ENCODE measurements around the gene SKAP1.
"Not testable (repeated sequence)": the region's sequence is repeated elsewhere in the genome, so short reads cannot be mapped to it uniquely, and the experiment has no call there.

Gene SKAP1

DNA sequence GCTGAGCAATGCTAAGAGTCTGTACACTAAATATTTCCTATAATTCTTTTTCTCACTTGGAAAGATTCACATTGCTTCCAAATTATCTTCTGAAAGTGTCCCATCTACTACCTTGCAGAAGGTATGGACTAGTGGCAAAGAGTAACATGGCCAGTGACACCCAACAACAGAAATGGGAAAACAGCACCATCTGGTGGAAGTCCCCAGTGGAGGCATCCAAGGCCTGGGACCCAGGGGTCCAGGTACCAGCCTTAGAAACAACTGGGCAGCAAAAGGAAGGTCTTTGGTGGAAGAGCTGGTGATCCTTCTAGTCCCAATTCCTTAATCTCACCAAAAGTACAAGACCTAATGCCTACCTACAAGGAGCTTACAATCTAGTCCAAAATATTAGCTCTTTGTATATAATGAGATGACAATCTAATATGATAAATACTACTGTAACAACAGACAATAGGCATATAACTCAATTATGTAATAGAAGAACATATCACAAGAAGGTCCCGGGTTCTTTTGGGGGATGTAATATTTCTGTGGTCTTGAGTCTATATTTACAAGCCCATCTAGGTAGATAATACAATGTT is 55.3 kb downstream of the SKAP1 start:
- in situ Hi-C loops (cut with MboI; ENCODE audit: low sequenced_read_pairs), result no loop called here

DNA sequence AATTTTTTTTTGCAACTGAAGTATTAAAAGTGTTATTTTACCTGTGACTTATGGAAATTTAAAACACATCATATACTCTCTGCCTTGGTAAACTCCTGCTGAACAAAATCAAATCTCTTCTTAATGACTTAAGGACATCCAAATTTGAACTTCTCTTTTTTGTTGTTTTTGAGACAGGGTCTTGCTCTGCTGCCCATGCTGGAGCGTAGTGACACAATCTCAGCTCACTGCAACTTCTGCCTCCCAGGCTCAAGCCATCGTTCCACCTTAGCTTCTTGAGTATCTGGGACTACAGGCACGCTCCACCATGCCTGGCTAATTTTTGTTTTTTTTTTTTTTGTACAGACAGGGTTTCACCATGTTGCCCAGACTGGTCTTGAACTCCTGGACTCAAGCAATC is 56.1 kb downstream of the SKAP1 start:
- in situ Hi-C loops (cut with MboI; ENCODE audit: low sequenced_read_pairs), result no loop called here

DNA sequence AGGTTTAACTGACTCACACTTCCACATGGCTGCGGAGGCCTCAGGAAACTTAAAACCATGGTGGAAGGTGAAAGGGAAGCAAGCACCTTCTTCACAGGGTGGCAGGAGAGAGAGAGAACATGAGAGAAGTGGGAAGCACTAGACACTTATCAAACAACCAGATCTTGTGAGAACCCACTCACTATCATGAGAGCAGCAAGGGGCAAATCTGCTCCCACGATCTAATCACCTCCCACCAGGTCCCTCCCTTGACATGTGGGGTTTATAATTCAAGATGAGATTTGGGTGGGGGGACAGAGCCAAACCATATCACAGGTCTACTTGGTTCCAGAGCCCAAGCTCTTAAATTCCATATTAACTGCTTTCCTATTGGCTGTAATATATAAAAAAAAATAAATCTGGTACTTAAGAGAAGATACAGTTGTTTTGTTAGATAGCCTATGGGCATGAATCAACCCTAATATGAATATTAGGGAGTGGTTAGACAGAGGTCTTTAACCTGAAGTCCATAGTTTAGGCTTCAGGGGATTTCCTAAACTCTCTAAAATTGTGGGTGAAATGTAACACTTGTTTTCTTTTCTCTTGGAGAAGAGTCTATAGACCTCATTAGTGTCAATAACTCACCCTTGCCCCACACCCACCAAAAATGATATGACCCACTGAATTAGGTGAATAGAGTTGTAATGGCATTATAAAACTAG is 56.7 kb downstream of the SKAP1 start:
- in situ Hi-C loops (cut with MboI; ENCODE audit: low sequenced_read_pairs), result no loop called here

DNA sequence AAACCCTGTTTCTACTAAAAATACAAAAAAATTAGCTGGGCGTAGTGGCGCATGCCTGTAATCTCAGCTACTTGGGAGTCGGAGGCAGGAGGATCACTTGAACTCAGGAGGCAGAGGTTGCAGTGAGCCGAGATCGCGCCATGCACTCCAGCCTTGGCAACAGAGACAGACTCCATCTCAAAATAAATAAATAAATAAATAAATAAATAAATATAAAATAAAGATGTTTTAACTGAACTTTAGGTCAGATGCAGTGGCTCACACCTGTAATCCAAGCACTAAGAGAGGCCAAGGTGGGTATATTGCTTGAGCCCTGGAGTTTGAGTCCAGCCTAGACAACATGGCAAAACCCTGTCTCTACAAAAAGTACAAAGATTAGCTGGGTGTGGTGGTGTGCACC is 61.0 kb downstream of the SKAP1 start:
- in situ Hi-C loops (cut with MboI; ENCODE audit: low sequenced_read_pairs), result not testable (repeated sequence)

DNA sequence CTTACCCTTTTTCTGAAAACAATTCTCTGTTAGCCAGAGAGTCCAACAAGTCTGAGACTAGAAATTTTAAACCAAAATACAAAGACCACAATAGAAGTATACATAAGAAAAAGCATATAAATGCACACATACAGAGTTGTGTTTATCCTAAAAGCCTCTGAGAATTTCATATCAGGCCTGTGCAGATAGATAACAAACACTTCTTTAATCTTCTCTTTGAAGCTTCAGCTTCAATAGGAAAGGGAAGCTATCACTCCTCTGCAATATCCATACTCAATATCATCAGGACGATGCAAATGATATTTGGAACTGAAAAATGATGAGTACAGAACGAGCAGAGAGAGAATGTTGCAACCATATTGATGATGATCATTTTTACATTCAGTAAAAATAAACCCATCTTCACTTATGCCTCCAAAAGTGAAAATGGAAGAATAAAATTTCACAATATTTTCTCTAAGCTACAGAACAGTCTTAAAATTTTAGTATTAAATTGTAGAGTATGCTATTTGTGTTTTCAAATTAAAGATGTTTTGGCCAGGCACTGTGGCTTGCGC is 61.6 kb downstream of the SKAP1 start:
- in situ Hi-C loops (cut with MboI; ENCODE audit: low sequenced_read_pairs), result no loop called here

DNA sequence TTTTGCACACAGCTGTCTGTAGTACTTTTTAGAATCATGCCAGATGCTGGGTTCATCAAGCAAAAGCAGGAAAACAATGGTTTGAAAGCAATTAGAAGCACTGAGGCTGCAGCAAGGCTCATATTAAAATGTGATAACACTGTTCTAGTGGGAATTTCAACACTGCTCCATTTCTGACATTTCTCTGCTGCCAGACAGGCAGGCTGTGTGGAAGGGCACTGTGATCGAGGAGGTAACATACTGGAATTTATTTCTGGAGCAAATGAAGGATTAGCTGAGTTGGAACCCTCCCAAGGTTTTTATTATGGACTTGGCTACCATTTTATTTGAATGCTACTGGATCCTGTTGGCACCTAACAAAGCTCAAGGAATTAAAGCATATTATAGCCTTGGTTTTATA is 66.9 kb downstream of the SKAP1 start:
- in situ Hi-C loops (cut with MboI; ENCODE audit: low sequenced_read_pairs), result no loop called here

DNA sequence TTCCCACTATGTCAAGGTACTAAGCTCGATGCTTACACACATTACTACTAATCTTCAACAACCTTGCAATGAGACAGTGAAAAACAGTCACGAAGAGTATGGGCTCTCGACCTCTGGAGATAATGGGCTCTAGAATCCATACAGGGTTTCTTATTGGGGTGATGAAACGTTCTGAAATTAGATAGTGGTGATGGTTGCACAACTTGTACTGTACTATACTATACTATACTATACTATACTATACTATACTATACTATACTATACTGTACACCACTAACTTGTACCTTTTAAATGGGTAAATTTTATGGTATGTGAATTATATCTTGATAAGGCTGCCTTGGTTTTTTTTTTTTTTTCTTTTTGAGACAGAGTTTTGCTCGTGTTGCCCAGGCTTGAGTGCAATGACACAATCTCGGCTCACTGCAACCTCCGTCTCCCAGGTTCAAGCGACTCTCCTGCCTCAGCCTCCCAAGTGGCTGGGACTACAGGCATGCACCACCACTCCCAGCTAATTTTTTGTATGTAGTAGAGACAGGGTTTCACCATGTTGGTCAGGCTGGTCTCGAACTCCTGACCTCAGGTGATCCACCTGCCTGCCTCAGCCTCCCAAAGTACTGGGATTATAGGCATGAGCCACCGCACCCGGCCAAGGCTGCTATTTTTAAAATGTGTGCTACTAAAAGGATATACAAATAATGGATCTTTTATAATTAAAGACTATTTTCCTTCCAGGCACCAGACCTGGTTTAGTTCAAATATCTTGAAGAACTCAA is 69.0 kb downstream of the SKAP1 start:
- in situ Hi-C loops (cut with MboI; ENCODE audit: low sequenced_read_pairs), result not testable (repeated sequence)

DNA sequence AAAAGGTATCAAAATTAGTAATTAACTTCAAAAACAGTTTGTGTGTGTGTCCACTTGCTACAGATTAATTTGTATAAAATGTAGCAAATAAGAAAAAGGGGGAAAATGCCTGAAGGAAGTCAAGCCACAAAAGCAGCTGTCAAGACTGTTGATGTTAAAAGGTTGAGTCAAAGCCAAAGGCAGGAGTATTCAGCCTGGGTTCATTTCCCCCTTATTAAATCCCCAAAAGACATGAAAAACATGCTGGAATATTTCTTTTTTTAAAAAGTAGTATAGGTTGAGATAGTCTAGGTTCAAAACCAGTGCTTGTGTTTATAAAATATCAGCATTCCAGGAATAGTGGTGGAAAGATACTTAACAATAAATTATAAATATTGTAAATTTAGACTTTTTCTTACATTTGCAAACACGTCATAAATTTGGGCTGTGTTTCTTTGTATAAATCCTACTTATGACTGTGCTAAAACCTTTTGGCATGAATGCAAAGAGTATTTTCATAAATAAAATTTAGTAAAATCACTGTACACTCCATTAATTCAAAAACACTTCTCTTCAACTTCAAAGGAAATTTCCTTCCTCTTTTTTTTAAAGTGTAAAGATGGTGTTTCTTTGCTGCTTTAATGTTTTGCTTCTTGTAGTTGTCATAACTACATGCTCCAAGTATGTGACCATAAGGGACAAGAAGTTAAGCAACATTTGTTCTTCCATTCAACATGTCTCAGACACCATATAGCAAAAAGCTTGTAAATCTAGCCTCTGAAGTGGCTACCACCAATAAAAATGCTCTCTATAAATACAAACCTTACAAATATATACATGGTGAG is 72.0 kb downstream of the SKAP1 start:
- in situ Hi-C loops (cut with MboI; ENCODE audit: low sequenced_read_pairs), result no loop called here

DNA sequence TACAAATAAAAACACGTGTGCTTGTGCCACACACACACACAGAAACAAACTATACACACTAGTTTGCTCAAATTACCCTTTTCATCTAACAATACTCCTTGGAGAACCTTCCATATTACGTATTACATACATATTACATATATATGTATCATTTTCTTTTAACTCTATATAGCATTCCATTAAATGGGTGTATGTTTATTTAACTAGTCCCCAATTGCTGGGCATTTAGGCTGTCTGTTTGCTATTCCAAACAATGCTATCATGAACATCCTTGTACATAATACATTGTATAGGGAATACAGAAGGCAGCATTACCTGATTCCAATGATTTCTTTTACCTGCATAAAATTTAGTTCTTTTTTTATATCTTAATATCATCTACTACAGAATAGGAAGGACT is 73.1 kb downstream of the SKAP1 start:
- in situ Hi-C loops (cut with MboI; ENCODE audit: low sequenced_read_pairs), result no loop called here

DNA sequence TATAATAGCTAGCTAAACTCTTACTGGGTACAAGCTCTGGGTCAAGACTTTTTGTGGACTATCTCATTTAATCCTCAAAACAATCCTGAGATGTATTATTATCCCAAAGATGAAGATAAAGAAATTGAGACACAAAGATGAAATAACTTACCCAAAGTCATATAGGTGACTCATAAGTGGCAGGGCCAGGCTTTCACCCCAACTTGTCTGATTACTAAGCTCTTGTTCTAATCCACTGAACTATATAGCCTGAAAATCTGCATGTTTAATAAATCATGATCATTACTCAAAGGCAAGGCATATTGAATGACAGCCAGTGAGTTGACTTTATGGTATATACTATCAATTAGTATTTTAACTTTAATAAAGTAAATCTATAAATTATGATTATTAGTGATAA is 77.4 kb downstream of the SKAP1 start:
- in situ Hi-C loops (cut with MboI; ENCODE audit: low sequenced_read_pairs), result no loop called here

DNA sequence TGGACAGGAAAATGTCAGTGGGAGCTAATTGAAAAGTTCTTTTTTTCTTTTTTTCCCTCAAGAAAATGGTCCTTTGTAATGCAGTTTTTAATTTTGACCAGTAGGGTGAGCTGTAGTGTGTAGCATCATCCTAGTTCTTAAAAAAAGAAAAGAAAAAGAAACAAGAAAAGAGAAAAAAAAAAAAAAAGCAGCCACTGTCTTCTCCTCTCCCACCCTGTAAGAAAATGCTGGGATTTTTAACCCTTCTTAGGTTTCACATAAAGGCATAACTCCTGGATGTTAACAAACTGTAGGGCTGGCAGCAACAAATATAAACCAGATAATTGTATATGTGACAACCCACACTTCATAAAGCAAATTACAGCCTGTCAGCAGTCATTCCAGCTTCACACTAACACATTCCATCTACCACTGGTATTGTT is 78.1 kb downstream of the SKAP1 start:
- in situ Hi-C loops (cut with MboI; ENCODE audit: low sequenced_read_pairs), result no loop called here

DNA sequence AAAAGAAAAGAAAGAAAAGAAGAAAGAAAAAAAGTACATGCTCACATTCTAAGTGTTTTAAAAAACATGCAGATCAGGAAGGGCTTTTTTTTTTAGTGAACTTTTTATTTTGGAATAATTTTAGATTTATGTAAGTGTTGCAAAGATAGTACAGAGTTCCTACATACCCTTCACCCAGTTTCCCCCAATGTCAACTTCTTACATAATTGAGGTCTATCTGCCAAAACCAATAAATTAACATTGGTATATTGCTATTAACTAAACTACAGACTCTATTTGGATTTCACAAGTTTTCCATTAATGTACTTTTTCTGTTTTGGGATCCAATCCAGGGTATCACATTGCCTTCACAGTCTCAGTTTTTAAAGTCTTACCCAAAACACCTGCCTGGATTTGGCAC is 81.7 kb downstream of the SKAP1 start:
- in situ Hi-C loops (cut with MboI; ENCODE audit: low sequenced_read_pairs), result no loop called here

DNA sequence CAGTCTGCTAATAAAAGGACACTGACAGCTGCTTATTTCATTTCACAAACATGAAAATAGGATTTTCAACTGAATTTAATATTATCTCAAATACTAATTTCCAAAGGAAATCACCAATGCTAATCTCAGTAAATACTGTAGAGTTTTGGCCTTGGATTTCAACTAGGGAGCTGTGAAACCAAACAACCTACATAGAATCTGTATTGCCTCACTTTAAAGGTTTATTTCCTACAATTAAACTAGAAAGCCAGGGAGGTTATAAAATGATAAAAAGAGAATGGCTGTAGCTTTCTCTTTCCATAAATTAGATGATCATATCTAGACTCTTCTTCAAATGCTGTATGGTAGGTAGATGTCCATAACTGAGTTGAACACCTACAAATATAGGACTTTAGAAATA is 82.8 kb downstream of the SKAP1 start:
- in situ Hi-C loops (cut with MboI; ENCODE audit: low sequenced_read_pairs), result no loop called here

DNA sequence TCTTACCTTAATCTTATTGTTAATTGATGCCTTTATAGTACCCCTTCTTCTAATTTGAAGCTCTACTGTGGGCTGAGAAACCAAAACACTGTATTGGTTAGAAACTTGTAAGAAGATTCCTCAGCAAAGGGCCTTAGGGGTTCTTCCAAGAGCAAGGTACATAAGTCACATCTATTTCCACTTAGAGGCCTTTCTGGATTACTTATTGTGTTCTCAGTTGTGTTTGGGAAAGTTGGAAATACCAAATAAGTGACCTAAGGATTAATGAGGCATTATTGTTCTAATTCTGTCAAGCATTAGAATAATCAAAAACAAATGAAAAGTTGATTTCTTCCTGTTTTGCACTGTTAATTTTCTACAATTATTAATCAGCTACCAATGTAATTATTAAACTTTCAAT is 85.8 kb downstream of the SKAP1 start:
- in situ Hi-C loops (cut with MboI; ENCODE audit: low sequenced_read_pairs), result no loop called here

DNA sequence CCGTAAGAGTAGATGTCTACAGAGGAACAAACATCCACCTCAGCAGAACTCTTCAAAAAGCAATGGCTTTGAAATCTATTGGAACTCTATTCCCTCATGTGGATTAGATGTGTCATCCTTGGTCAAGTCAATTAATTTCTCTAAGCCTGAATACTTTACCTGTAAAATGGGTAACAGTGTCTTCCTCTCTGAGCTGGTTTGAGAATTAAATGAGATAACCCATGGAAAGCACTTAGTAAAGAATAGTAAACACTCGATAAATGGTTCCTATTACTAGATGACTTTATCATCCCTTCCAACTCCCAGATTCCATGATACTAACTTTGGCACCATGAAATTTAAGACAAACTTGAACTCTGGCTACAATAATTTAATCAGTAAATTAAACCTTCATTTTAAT is 89.1 kb downstream of the SKAP1 start:
- in situ Hi-C loops (cut with MboI; ENCODE audit: low sequenced_read_pairs), result no loop called here

DNA sequence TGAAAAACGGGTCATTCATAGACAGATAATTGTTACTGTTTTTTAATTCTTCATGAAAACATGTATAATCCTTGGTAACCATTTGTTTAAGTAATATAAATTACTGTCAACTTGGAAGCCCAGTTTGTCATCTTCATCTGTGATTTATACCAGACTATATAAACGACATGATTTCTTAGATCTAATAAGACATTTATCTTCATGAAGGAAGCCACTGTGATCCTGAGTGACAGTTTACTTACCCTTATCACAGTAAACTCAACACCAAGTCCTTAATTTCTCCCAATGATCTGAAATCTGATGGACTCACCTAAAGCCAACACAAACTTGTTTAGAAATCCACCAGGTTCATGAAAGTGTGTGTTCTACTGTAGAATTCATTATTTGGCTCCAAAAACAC is 91.3 kb downstream of the SKAP1 start:
- in situ Hi-C loops (cut with MboI; ENCODE audit: low sequenced_read_pairs), result no loop called here

DNA sequence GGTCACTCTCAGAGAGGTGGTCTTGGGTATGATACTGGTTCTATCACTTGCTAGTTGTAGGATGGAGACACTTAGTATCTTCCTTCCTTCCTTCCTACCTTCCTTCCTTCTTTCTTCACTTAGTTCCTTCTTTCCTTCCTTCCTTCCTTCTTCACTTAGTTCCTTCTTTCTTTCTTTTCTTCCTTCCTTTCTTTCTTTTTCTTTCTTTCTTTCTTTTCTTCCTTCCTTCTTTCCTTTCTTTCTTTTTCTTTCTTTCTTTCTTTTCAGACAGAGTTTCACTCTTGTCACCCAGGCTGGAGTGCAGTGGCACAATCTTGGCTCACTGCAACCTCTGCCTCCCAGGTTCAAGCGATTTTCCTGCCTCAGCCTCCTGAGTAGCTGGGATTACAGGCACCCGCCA is 92.1 kb downstream of the SKAP1 start:
- in situ Hi-C loops (cut with MboI; ENCODE audit: low sequenced_read_pairs), result not testable (repeated sequence)

DNA sequence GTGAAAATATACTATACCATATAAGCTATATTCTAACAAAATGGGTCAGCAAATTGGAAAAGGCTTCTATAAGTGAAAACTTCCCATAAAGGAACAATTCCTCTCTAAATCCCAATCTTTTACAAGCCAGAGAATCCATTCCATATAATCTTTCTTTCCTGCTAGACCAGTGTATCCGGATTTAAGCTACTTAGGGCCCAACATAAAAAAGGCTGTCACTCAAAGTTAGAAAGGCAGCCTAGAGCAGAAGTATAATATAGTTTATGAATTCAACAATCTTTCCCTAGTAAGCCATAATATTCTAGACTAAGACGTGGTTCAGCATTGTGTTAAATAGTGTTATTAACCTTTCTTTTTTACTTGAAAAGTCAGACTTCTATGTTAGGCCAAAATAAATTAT is 93.0 kb downstream of the SKAP1 start:
- in situ Hi-C loops (cut with MboI; ENCODE audit: low sequenced_read_pairs), result no loop called here

DNA sequence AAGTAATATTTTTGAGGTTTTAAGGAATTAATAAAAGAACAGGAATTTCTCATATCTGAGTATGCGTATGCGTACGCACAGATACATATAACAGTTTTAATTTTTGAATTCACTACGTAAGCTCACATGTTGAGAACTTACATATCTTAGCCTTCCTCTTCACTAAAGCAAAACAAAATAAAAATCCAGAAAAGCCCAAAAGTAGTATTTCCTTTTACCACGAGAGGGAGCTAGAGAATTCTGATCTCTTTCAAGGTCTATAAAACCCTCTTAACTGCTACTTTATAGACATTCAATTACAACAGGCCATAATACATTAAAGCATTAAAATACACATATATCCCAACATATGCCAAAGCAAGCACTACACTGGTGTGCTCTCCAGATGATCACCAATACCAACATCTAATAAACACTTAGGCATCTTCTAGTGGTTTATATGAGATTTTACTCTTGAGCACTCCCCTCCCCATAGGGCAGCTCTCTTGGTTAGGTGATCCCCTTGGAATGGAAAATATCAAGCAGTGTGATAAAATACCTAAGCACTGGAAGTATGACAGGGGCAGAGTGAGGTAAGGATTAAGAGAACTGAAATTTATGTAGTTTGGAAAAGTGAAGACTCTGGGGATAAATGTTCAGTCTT is 94.0 kb downstream of the SKAP1 start:
- in situ Hi-C loops (cut with MboI; ENCODE audit: low sequenced_read_pairs), result no loop called here

DNA sequence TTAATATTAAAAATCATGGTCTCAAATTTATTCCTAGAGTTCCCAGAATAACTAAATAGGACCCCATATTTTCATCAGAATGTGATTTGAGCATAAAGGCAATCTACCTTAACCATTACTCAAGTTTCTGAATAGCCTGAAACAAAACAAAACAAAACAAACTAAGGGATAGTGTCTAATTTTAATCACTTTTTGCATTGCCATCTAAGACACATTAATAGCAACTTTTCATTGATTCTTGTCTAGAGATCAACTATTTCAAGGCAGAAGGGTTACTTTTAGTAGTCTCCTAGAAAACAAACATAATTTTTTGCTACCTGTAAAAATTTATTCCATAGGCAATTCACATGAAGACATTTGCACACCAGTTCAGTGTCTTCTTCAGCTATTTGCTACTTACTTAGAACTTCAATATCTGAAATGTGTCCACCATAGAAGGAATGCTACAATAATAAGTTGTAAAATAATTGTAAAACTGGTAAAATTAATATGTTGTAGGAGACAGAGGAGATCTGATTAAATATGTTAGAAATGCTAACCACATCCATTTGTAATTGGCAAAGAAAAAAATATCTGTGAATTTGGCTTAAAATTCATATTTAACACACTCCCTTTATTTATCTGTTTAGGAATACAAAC is 94.7 kb downstream of the SKAP1 start:
- in situ Hi-C loops (cut with MboI; ENCODE audit: low sequenced_read_pairs), result no loop called here
